AG04449 (cell line): Measurements from ENCODE around the gene DHX58.
A peak's percentile ranks its signal among the peaks of the same experiment; 100 is the strongest.

ENCODE experiments used
- CTCF ChIA-PET: fragments of 350-600 bp; formaldehyde crosslinking; extraction: SDS; loops from one replicate; lab custom pipeline; 2021; ENCODE audit warnings: antibody characterized with exemption; lab: Yijun Ruan, JAX
- POLR2A ChIA-PET: fragments of 400-600, 350-600 bp; formaldehyde crosslinking; extraction: SDS; loops from one replicate; lab custom pipeline; 2020; ENCODE audit warnings: antibody characterized with exemption, inconsistent platforms; lab: Yijun Ruan, JAX
- DNase-seq: peaks from one replicate; pipeline ENCODE4 v3.0.0-alpha.2; 2010; ENCODE audit warnings: low read depth, low spot score
- H3K4me3 ChIP-seq: 2 replicates; pipeline ENCODE4 v1.5.1; 2011; ENCODE audit warnings: low read depth, mild to moderate bottlenecking, control low read depth, low read length
- TF ChIP-seq, protein P1 (sequence below): IDR thresholded peaks from one replicate; pipeline ENCODE4 v1.5.1; 2011; ENCODE audit warnings: mild to moderate bottlenecking, moderate library complexity, low read length, control low read depth, inconsistent platforms; ENCODE audit not compliant: insufficient read depth; ENCODE audit errors: missing control alignments

Gene DHX58

DNA sequence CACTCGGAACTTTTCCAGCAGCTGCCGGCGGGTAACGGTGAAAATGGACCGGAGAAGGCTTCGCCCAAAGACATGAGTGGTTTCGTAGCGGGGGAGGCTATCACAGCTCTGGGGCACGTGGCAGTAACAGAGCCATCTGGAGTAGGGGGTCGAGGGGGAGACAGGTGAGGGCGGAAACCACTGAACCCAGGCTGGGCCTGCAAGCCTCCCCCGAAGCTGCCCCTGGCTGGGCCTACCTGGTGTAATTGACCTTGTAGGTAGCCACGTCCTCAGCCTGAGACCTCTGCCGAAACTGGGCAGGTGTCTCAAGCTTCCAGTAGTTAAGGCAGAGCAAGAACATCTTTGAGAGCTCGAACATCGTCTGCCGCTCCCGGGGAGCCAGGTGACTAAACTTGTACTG is 6.8 kb upstream of the DHX58 start:
- ChIA-PET POLR2A (no interaction called here), CTCF (interaction anchor here (1.0 to 25.6 kb wide), 15 partner anchors 8 to 164 kb away, joined by 3 to 451 read pairs (median 7); partner anchors contain the start of genes CNP, DHX58, DNAJC7 and KCNH4)
- no peak for DNase-seq
- no peak overlapping the region for H3K4me3 ChIP-seq
- TF ChIP-seq, protein P1, sequence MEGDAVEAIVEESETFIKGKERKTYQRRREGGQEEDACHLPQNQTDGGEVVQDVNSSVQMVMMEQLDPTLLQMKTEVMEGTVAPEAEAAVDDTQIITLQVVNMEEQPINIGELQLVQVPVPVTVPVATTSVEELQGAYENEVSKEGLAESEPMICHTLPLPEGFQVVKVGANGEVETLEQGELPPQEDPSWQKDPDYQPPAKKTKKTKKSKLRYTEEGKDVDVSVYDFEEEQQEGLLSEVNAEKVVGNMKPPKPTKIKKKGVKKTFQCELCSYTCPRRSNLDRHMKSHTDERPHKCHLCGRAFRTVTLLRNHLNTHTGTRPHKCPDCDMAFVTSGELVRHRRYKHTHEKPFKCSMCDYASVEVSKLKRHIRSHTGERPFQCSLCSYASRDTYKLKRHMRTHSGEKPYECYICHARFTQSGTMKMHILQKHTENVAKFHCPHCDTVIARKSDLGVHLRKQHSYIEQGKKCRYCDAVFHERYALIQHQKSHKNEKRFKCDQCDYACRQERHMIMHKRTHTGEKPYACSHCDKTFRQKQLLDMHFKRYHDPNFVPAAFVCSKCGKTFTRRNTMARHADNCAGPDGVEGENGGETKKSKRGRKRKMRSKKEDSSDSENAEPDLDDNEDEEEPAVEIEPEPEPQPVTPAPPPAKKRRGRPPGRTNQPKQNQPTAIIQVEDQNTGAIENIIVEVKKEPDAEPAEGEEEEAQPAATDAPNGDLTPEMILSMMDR = no peak

DNA sequence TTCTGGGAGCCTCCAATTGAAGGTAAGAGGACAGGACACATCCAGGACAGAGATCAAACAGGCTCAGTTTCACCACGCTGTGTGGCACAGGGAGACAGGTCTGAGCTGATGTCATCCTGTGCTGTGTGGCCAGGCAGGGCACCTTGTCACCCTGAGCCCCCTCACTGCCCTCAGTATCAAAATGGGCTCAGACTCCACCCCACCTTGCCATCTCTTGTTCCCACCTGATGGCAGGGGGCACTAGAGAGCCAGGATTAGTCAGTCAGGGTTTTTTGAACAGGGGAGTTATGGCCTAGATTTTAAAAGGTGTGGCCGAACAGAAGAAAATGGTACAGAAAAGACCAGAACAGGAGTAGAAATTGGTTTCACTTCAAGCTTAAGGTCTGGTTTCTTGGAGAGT is 6.0 kb upstream of the DHX58 start:
- POLR2A ChIA-PET = no interaction called here
- no peak for DNase-seq
- no peak overlapping the region for H3K4me3 ChIP-seq
- CTCF ChIA-PET = interaction anchor here (1.0 to 25.6 kb wide), 14 partner anchors 9 to 409 kb away, joined by 3 to 451 read pairs (median 8); partner anchors contain the start of genes CNP, DNAJC7, KCNH4 and NKIRAS2
- TF ChIP-seq, protein P1 = peak; percentile 27

DNA sequence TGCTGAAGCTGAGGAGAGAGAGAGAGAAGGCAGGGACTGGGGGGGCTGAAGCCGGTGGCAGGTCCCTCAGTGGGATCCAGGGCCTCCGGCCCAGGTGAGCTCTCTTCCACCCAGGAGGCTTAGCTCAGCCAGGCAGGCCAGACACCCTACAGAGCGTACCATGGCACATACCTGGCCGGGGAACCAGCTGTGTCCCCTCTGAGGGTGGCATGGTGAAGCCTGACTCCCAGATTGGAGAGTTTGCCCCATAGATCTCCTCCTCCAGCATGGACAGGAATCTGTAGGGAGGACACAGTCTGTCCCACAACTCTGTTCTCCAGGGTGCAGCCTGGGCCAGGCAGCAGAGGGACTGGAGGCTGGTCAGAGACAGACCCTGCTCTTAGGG is 5.6 kb upstream of the DHX58 start:
- ChIA-PET POLR2A (no interaction called here), CTCF (interaction anchor here (0.9 to 25.6 kb wide), 14 partner anchors 9 to 409 kb away, joined by 3 to 451 read pairs (median 7); partner anchors contain the start of genes CNP, DNAJC7, KCNH4 and NKIRAS2)

DNA sequence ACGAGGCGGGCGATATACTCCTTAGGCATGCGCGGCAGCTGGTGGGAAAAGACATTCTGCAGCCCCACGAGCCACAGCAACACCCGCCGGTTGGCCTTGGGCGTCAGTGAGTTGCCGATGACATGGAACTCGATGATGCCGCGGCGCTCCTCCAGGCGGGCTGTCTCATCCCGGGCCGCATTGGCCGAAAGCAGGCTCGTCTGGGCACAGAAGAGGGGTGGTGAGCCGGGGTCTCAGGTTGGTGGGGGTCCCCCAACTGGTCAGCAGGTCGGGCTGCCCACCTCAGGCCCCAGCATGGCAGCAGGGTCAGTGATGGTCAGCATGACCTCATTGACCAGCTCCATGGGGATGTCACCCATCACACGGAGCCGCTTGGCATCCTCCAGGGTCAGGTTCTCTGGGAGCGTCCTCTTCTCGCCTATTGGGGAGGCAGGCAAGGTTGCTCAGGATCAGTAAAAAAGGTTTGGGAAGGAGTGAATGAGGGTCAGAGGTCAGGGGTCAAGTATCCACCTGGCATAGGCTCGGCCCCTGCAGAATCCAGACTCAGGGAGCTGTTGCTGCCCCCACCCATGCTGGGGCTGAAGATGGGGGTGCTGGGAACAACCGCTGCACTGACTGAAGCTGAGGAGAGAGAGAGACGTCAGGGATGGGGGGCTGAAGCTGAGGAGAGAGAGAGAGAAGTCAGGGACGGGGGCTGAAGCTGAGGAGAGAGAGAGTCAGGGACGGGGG is 5.0 kb upstream of the DHX58 start:
- POLR2A ChIA-PET = no interaction called here
- TF ChIP-seq, protein P1 = no peak
- CTCF ChIA-PET = interaction anchor here (0.6 to 25.6 kb wide), 18 partner anchors 10 to 410 kb away, joined by 3 to 451 read pairs (median 6); partner anchors contain the start of genes CNP, DNAJC7, KCNH4 and NKIRAS2
- H3K4me3 ChIP-seq = no peak overlapping the region
- DNase-seq = no peak

More for the DNA sequence above, 5.6 kb upstream of the DHX58 start:
- TF ChIP-seq, protein P1 = no peak
- no peak overlapping the region for H3K4me3 ChIP-seq
- no peak for DNase-seq

DNA sequence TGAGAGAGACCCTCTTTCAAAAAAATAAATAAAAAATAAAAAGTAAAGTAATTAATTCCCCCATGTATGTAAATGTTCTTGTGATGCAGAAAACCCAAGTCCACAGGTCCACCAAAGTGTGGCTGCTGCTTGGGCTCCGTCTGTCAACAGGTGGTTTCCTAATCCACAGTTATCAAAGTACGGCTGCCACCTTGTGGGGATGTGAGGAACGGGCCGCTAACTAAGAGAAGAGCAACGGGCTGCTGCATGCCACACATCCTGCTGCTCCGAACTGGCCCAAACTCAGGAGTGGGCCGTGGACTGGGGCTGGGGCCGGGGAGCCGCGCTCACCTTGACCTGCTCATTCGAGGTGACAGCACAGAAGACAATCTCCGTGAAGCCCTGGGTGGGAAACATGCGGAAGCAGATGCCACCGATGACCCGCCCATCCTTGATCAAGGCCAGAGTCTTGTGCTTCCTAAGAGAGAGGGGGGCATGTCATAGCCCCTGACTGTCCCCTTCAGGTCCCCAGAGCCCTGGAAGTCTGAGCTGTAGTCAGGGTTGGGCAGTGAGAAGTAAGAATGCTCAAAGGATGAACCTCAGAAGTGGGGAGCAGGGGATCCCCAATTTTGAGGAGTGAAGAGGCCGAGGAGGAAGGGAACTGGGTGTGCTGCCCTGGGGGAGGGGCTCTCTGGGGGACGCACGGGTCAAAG is 4.3 kb upstream of the DHX58 start:
- ChIA-PET CTCF (interaction anchor here (0.6 to 25.6 kb wide), 18 partner anchors 10 to 206 kb away, joined by 3 to 451 read pairs (median 6); partner anchors contain the start of genes CNP, DNAJC7, KCNH4 and NKIRAS2), POLR2A (no interaction called here)
- no peak for DNase-seq
- no peak overlapping the region for H3K4me3 ChIP-seq
- TF ChIP-seq, protein P1 = peak; percentile 89

DNA sequence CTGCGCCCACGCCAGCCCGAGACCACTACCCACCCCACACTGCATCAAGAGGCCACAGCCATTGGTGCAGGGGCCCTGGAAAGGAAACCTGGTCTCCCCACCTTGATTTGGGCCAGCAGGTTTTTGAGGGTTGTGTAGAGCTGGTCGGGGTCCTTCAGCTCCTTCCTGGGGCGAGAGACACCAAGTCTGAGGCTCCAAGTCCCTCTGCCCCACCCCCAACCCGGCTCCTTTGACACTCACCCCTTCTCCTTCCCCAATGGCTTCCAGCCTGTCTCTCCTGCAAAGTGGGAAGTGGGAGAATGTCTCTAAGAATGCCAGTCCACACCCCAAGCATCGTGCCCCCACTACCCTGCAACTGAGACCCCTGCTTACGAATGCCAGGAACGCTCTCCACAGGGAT is 1.6 kb upstream of the DHX58 start:
- H3K4me3 ChIP-seq = no peak overlapping the region
- CTCF ChIA-PET = interaction anchor here (0.9 to 25.6 kb wide), 6 partner anchors 12 to 151 kb away, joined by 3 to 451 read pairs (median 28); partner anchors contain the start of genes CNP, DNAJC7 and NKIRAS2
- DNase-seq = no peak
- POLR2A ChIA-PET = interaction anchor here (2.3 kb wide), 1 partner anchor 148 kb away, joined by 7 read pairs; the partner anchor contains the start of gene CNP
- TF ChIP-seq, protein P1 = no peak
